DND-41 (cell line): ENCODE data around the gene GPC6.

ENCODE experiments used
- EZH2 ChIP-seq: IDR thresholded peaks from 3 replicates; pipeline ENCODE4 v1.6.1; 2012; ENCODE audit warnings: borderline replicate concordance, low read depth, mild to moderate bottlenecking, moderate library complexity, low read length, inconsistent platforms; ENCODE audit not compliant: severe bottlenecking
- TF ChIP-seq, protein P1 (sequence below): IDR thresholded peaks from 2 replicates; pipeline ENCODE4 v1.5.1; 2012; ENCODE audit warnings: borderline replicate concordance, low read length, moderate library complexity, mild to moderate bottlenecking; ENCODE audit not compliant: poor library complexity, severe bottlenecking; ENCODE audit errors: extremely low read depth

DNA sequence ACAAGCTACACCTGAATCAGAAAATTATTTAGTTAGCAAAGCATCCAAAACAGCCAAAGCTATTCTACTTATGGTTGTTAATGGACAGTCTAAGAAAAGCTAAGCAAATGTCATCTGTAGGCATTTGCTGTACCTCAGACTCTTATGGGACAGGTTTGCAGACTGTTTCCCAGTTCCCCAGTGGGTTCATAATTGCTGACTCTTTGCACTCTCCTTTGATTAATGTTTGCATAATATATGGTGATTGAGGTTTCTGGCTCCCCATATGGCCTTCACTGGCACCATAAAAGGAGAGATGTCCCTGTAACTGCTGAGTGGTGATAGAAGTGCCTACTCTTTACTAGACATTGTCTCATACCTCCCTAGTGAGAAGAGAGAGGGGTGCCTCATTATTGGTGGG is 142.1 kb downstream of the GPC6 start:
- TF ChIP-seq, protein P1, sequence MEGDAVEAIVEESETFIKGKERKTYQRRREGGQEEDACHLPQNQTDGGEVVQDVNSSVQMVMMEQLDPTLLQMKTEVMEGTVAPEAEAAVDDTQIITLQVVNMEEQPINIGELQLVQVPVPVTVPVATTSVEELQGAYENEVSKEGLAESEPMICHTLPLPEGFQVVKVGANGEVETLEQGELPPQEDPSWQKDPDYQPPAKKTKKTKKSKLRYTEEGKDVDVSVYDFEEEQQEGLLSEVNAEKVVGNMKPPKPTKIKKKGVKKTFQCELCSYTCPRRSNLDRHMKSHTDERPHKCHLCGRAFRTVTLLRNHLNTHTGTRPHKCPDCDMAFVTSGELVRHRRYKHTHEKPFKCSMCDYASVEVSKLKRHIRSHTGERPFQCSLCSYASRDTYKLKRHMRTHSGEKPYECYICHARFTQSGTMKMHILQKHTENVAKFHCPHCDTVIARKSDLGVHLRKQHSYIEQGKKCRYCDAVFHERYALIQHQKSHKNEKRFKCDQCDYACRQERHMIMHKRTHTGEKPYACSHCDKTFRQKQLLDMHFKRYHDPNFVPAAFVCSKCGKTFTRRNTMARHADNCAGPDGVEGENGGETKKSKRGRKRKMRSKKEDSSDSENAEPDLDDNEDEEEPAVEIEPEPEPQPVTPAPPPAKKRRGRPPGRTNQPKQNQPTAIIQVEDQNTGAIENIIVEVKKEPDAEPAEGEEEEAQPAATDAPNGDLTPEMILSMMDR, result no peak
- no peak for TF ChIP-seq EZH2
